ENCODE results near the gene PAX8. TPM values are rescaled to one million over a fixed set of nuclear protein-coding genes. Genes with fewer than 3 reads are reported as not detected.

The PAX8 gene
- total and polyA plus RNA-seq, 2 donors (not counting 1 experiment from before 2014, with no cell fraction given) = 0.26 to 0.50 TPM

DNA sequence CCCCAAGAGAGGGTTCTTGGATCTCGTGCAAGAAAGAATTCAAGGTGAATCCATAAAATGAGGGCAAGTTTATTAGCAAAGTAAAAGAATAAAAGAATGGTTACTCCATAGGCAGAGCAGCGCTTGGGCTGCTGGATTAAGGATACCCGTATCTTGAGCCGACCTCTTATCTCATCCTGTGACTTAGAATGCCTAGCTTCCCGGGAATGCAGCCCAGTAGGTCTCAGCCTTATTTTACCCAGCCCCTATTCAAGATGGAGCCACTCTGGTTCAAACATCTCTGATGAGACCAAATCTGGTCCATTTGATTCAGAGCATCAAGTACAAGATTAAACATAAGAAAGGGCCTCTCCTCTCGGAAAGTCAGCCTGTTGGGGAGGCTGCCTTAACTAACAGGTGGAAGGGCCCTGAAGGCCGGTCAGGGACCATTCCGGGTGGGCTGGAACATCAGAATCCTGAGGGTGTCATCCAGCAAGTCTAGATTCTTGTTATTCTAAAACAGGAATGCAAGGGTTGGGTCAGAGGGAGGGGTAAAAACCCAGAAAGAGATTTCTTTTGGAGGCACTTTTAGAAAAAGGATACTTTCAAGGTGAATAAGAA is 99.2 kb downstream of the PAX8 start:
- Histone ChIP-seq H3K9ac (ENCODE audit: insufficient read depth, low read length) (no peak overlapping the region), H3K79me2 (ENCODE audit: control insufficient read depth, insufficient read depth, low read length) (no peaks in the 10 kb centered on the region), H3K27ac (ENCODE audit: insufficient read depth, low read length) (no peak overlapping the region), H3K27me3 (ENCODE audit: control insufficient read depth, insufficient read depth, low read length) (no peaks in the 10 kb centered on the region), H3K4me1 (ENCODE audit: control insufficient read depth, extremely low read depth, insufficient read depth, low read length) (no peaks in the 10 kb centered on the region), H2AFZ (ENCODE audit: low read length) (no peak overlapping the region), H3K36me3 (ENCODE audit: control insufficient read depth, insufficient read depth, low read length) (no peaks in the 10 kb centered on the region), H3K4me3 (replicated peaks in 1 of 4; ENCODE audit: control extremely low read depth in 1 of 4, insufficient read depth in 1 of 4, low read depth in 3 of 4, low read length in 4 of 4) (no peak overlapping the region), H4K20me1 (ENCODE audit: control insufficient read depth, extremely low read depth, insufficient read depth, low read length) (no peaks in the 10 kb centered on the region), H3K9me3 (ENCODE audit: control insufficient read depth, insufficient read depth, low read depth, low read length) (no peaks in the 10 kb centered on the region), H3K4me2 (ENCODE audit: extremely low read depth, insufficient read depth, low read length) (no peak overlapping the region)
- no peak for DNase-seq (ENCODE audit: low read depth in 2 of 2)
- TF ChIP-seq, protein P1, sequence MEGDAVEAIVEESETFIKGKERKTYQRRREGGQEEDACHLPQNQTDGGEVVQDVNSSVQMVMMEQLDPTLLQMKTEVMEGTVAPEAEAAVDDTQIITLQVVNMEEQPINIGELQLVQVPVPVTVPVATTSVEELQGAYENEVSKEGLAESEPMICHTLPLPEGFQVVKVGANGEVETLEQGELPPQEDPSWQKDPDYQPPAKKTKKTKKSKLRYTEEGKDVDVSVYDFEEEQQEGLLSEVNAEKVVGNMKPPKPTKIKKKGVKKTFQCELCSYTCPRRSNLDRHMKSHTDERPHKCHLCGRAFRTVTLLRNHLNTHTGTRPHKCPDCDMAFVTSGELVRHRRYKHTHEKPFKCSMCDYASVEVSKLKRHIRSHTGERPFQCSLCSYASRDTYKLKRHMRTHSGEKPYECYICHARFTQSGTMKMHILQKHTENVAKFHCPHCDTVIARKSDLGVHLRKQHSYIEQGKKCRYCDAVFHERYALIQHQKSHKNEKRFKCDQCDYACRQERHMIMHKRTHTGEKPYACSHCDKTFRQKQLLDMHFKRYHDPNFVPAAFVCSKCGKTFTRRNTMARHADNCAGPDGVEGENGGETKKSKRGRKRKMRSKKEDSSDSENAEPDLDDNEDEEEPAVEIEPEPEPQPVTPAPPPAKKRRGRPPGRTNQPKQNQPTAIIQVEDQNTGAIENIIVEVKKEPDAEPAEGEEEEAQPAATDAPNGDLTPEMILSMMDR (conservative IDR thresholded peaks at IDR 0.05 in 1 of 2, IDR thresholded peaks at IDR 0.05 in 1 of 2; ENCODE audit: low read depth in 1 of 2, low read length in 2 of 2) = no peak
- no peak for TF ChIP-seq EZH2 (IDR thresholded peaks at IDR 0.05; ENCODE audit: low read length, missing control alignments)

- Histone ChIP-seq H3K79me2 (ENCODE audit: control insufficient read depth, insufficient read depth, low read length) (no peaks in the 10 kb centered on the region), H3K9ac (ENCODE audit: insufficient read depth, low read length) (no peak overlapping the region), H3K9me3 (ENCODE audit: control insufficient read depth, insufficient read depth, low read depth, low read length) (no peaks in the 10 kb centered on the region), H3K4me3 (replicated peaks in 1 of 4; ENCODE audit: control extremely low read depth in 1 of 4, insufficient read depth in 1 of 4, low read depth in 3 of 4, low read length in 4 of 4) (no peak overlapping the region), H3K27ac (ENCODE audit: insufficient read depth, low read length) (no peak overlapping the region), H4K20me1 (ENCODE audit: control insufficient read depth, extremely low read depth, insufficient read depth, low read length) (no peaks in the 10 kb centered on the region), H3K4me2 (ENCODE audit: extremely low read depth, insufficient read depth, low read length) (no peak overlapping the region), H2AFZ (ENCODE audit: low read length) (no peak overlapping the region), H3K27me3 (ENCODE audit: control insufficient read depth, insufficient read depth, low read length) (no peaks in the 10 kb centered on the region), H3K4me1 (ENCODE audit: control insufficient read depth, extremely low read depth, insufficient read depth, low read length) (no peaks in the 10 kb centered on the region), H3K36me3 (ENCODE audit: control insufficient read depth, insufficient read depth, low read length) (no peaks in the 10 kb centered on the region)
- no peak for DNase-seq (ENCODE audit: low read depth in 2 of 2)
- TF ChIP-seq EZH2 (IDR thresholded peaks at IDR 0.05; ENCODE audit: low read length, missing control alignments) = no peak
- TF ChIP-seq, protein P1 (conservative IDR thresholded peaks at IDR 0.05 in 1 of 2, IDR thresholded peaks at IDR 0.05 in 1 of 2; ENCODE audit: low read depth in 1 of 2, low read length in 2 of 2) = no peak
These were observed 99.8 kb downstream of the PAX8 start for GRCh38 chr2:113178891-113179290.

- Histone ChIP-seq H3K27ac (ENCODE audit: insufficient read depth, low read length) (no peak overlapping the region), H3K79me2 (ENCODE audit: control insufficient read depth, insufficient read depth, low read length) (no peaks in the 10 kb centered on the region), H2AFZ (ENCODE audit: low read length) (no peak overlapping the region), H3K9me3 (ENCODE audit: control insufficient read depth, insufficient read depth, low read depth, low read length) (no peaks in the 10 kb centered on the region), H3K36me3 (ENCODE audit: control insufficient read depth, insufficient read depth, low read length) (no peaks in the 10 kb centered on the region), H3K27me3 (ENCODE audit: control insufficient read depth, insufficient read depth, low read length) (no peaks in the 10 kb centered on the region), H3K9ac (ENCODE audit: insufficient read depth, low read length) (no peak overlapping the region), H3K4me2 (ENCODE audit: extremely low read depth, insufficient read depth, low read length) (no peak overlapping the region), H3K4me1 (ENCODE audit: control insufficient read depth, extremely low read depth, insufficient read depth, low read length) (no peaks in the 10 kb centered on the region), H4K20me1 (ENCODE audit: control insufficient read depth, extremely low read depth, insufficient read depth, low read length) (no peaks in the 10 kb centered on the region), H3K4me3 (replicated peaks in 1 of 4; ENCODE audit: control extremely low read depth in 1 of 4, insufficient read depth in 1 of 4, low read depth in 3 of 4, low read length in 4 of 4) (no peak overlapping the region)
- DNase-seq (ENCODE audit: low read depth in 2 of 2) = no peak
- TF ChIP-seq, protein P1 (conservative IDR thresholded peaks at IDR 0.05 in 1 of 2, IDR thresholded peaks at IDR 0.05 in 1 of 2; ENCODE audit: low read depth in 1 of 2, low read length in 2 of 2) = no peak
- no peak for TF ChIP-seq EZH2 (IDR thresholded peaks at IDR 0.05; ENCODE audit: low read length, missing control alignments)
These were observed 100.5 kb downstream of the PAX8 start for GRCh38 chr2:113178069-113178746.
